GM18858 (cell line): ENCODE measurements around the gene HS6ST2.

Experiments
- ATAC-seq: cut with Tn5 transposase; IDR thresholded peaks from one replicate; pipeline ENCODE4 v1.9.1; 2021; ENCODE audit not compliant: unreplicated experiment

Gene HS6ST2

DNA sequence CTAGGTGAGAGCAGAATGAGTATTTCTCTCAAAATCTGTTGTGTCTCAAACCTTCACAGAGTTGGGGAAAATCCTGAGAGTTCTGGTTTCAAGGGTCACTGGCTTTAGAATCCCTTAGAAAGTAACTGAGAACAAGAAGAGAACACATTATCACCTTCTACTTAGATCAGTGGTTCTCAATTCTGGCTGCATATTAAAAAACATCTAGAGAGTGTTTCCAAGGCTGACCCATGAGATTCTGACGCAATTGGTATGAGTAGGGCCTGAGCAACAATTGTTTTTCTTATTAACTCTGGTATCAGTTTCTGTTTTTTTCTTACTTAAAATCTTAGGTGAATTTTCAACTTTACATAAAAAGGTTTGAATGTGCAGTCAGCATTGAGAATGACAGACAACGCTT, 212.8 kb downstream of the HS6ST2 start:
- no peak for ATAC-seq

- ATAC-seq = no peak
Measured at GRCh38 chrX:132744470-132744869, 214.0 kb downstream of the HS6ST2 start.

DNA sequence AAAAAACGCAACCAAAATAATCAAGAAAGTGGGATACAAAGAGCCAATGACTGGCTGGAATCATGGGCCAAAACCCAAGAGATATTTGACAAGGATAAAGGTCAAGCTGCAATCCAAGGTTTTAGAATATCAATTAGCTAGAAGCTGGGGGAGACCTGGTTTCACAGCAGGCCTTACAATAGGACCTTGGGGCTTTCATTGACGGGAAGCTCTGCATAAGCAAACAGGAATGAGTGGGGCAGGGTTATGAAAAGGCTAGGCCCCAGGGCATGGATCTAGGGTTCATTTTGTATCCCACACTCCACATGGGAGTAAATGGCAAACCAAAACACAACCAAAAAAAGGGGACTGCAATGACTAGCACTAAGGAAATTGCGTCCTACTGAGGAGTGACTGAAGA, 215.3 kb downstream of the HS6ST2 start:
- no peak for ATAC-seq

- ATAC-seq = no peak
Measured at GRCh38 chrX:132742246-132742645, 216.2 kb downstream of the HS6ST2 start.

DNA sequence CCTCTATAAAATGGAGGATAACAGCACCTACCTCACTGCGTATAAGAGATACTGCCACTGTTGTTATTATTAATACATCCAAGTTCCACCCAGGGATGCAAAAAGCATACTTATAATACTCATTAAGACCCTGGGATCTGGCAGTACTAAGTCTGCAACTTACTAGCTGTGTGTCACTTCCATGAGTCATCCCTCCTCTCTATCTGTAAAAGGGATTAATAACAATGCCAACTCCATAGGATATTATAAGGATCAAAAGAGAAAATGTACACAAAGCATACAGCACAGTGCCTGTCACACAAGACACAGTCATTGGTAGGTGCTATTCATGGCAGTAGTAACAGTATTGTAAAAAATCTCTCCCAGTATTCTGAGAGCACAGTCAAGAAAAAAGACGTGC, 216.7 kb downstream of the HS6ST2 start:
- ATAC-seq = no peak

- no peak for ATAC-seq
Measured at GRCh38 chrX:132740316-132741123, 217.9 kb downstream of the HS6ST2 start.

GRCh38 chrX:132738951-132739350, 219.5 kb downstream of the HS6ST2 start:
- no peak for ATAC-seq

GRCh38 chrX:132737743-132738142, 220.7 kb downstream of the HS6ST2 start:
- no peak for ATAC-seq

- ATAC-seq = no peak
Measured at GRCh38 chrX:132732236-132732635, 226.2 kb downstream of the HS6ST2 start.

DNA sequence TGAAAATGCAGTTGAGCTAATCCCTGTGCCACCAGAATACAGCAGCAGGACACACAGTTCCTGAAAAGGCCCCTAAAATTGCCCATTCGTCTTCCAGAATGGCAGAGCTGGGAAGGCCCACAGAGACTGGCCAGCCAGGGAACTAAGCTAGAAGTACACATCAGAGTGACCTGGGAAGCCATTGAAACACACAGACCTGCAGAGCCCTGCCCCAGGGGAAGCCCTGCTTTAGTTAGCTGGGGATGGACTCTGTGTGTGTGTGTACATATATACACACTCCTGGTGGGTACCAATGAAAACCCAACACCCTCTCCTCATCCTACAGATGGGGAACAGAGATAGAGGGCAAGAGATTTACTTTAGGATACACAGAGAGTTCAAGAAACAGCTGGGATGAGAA, 227.7 kb downstream of the HS6ST2 start:
- no peak for ATAC-seq

DNA sequence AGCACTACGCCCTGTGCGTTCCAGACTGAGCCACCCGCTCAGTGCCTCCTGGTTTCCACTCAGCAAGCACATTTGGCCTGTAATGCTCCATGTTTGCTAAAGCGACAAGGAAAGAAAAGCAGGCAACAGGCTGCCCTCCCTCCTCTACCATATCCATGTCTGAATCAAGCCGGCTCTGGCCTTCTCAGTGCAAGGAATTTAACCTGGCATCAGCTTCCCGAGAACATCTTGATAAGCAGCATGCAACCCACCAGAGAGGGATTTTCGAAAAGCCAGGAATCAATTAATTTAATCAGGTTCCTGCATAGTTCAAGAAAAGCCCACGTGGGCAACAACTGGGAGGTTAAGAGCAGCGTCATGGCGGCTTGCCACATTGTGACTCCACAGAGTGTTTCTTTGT, 228.2 kb downstream of the HS6ST2 start:
- ATAC-seq = no peak

- ATAC-seq = no peak
Measured at GRCh38 chrX:132728296-132728695, 230.1 kb downstream of the HS6ST2 start.

DNA sequence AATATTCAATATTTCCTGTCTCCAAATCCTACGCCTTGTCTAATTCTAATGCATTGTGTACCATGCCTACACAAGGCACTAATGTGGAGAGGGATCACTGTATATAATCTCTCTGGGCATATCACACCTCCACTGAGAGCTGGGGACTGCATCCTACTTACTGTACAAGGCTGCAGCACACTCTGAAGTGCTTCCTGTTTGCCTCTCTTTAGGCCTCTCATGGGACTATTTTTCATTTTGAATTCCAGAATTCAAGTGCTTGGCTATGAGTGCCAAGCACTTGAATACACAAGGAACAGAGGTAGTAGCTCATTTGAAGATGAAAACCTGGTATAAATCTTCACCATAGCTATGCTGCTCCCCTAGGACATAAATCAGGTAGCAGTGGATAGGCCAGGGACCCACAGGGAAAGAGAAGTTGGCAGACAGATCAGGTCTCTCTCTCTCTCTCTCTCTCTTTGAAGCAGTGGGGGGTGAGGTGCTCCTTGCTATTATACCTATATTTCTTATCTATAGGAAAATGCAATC, 239.9 kb downstream of the HS6ST2 start:
- no peak for ATAC-seq

GRCh38 chrX:132716006-132716405, 242.4 kb downstream of the HS6ST2 start:
- ATAC-seq = no peak

- no peak for ATAC-seq
Measured at GRCh38 chrX:132714913-132715312, 243.5 kb downstream of the HS6ST2 start.

DNA sequence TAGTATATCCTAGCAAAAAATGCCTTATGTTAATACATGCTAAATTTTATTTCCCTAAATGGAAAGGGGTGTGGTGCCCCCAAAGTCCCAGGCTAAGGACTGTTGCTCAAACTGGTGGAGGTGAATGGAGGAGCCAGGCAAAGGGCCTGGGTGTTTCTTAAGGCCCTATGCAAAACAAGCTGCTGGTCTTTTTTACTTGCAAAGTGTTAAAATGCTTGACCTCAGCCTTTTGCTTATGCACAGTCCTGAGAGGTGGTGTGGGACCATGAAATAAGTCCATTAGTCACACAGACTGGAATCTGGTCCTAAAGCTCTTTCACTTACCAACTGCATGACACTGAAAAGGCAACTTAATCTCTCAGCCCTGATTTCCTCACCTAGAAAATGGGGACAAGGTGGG, 246.1 kb downstream of the HS6ST2 start:
- no peak for ATAC-seq

- no peak for ATAC-seq
Measured at GRCh38 chrX:132710656-132711155, 247.7 kb downstream of the HS6ST2 start.

GRCh38 chrX:132708529-132708928, 249.9 kb downstream of the HS6ST2 start:
- ATAC-seq = no peak

DNA sequence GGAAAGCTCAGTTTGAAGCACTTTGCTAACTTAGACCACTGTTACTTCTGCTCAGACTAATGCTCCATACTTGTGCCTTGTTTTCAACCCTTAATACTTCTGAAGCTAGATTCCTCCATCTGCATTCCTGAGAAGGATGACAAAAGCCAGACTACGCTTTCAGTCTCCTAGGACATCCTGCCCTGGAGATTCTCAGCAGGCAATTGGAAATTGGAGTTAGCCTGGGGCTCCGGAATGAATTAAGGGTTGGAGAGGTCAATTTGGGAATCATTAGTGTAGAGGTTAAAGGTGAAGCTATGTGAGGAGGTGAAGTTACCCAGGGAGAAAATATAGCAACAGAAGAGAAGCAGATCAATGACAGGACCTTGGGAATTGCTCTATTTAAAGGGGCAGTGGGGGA, 253.7 kb downstream of the HS6ST2 start:
- no peak for ATAC-seq

DNA sequence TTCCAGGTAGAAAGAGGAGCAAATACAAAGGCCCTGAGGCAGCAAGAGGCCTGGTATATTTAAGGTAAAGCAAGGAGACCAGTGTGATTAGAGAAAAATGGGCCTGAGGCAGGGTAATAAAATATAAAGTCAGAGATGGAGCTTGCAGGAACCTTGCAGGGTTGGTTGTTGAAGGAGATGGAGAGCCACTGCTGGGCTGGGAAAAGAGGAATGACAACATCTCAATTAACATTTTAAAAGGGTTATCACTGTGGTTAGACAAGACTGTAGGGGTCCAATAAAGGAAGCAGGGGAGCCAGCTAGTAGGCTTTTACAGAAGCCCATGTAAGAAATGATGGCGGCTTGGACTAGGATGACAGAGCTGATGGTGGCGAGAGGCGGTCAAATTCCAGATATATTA, 264.0 kb downstream of the HS6ST2 start:
- no peak for ATAC-seq

DNA sequence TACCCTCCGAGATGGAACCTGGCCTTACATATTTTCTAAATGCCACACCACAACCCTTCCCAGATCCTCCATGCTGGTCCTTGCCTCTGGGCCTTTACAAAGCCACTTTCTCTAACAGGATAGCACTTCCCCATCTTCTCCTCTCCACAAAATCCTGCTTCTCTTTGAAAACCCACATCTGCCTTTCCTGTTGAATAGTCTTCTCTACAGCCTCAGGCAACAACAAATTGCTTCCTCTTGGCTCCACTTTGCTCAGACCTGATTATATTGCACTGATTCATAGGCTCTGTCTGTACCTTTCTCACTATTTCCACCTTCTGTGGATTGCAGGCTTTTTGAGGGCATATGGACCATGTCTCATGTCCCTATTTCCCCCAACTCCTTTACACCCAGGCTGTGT, 265.9 kb downstream of the HS6ST2 start:
- no peak for ATAC-seq

DNA sequence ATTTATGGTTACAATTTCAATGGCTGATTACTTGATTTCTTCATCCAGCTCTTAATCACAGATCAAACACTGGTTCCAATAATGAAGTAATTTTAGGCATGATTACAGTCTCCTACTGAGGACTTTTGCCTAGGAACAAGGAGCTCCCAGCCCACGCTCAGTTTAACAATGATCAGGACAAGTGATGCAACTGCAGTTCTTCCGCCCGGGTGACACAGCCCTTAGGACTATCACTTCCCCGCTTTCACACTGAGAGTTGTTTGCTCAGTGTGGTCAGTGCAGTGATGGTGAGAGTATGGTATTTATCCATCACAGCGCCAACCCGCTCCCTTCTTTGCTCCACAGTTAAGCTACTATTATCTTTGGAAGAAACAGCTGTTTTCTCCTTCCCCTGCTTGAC, 266.4 kb downstream of the HS6ST2 start:
- no peak for ATAC-seq
